ENCODE results near the gene ZBTB48. TPM values are rescaled to one million over a fixed set of nuclear protein-coding genes. Genes with fewer than 3 reads are reported as not detected.

The ZBTB48 gene
- total RNA-seq, 1 experiment from 2014 or later: 41.9 TPM

Other genes with a start within 250 kb of the ZBTB48 start
- gene ACOT7, start 186.2 kb upstream of the ZBTB48 start, total RNA-seq (2021; ENCODE audit: unreplicated experiment): 162 TPM
- gene HES2, start 160.1 kb upstream of the ZBTB48 start, total RNA-seq (2021; ENCODE audit: unreplicated experiment): 8.4 TPM
- gene ESPN, start 155.2 kb upstream of the ZBTB48 start, total RNA-seq (2021; ENCODE audit: unreplicated experiment): 114 TPM
- gene TNFRSF25, start 113.8 kb upstream of the ZBTB48 start, total RNA-seq (2021; ENCODE audit: unreplicated experiment): 27.5 TPM
- gene PLEKHG5, start 88.3 kb upstream of the ZBTB48 start, total RNA-seq (2021; ENCODE audit: unreplicated experiment): 33.0 TPM
- 46.4 TPM for gene NOL9, start 25.5 kb upstream of the ZBTB48 start, total RNA-seq (2021; ENCODE audit: unreplicated experiment)
- gene TAS1R1, start 24.7 kb upstream of the ZBTB48 start, total RNA-seq (2021; ENCODE audit: unreplicated experiment): not detected
- 27.5 TPM for gene KLHL21, start 22.9 kb downstream of the ZBTB48 start, total RNA-seq (2021; ENCODE audit: unreplicated experiment)
- gene PHF13, start 33.7 kb downstream of the ZBTB48 start, total RNA-seq (2021; ENCODE audit: unreplicated experiment): 25.8 TPM
- 23.1 TPM for gene THAP3, start 44.9 kb downstream of the ZBTB48 start, total RNA-seq (2021; ENCODE audit: unreplicated experiment)
- 75.6 TPM for gene DNAJC11, start 121.8 kb downstream of the ZBTB48 start, total RNA-seq (2021; ENCODE audit: unreplicated experiment)
- 69.5 TPM for gene CAMTA1, start 205.5 kb downstream of the ZBTB48 start, total RNA-seq (2021; ENCODE audit: unreplicated experiment)

All from HCT116 (cell line).